GM13976 (cell line): ENCODE results near the gene ABLIM2.

Source experiments
- DNase-seq: peaks from one replicate; pipeline ENCODE4 v3.0.0; 2012; ENCODE audit warnings: low spot score
- CTCF ChIP-seq: IDR thresholded peaks from 2 replicates; pipeline ENCODE4 v1.5.1; 2012; ENCODE audit warnings: borderline replicate concordance, mild to moderate bottlenecking; ENCODE audit not compliant: insufficient read depth; ENCODE audit errors: extremely low read depth, missing control alignments, control extremely low read depth
- in situ Hi-C: fragments of 300-500 bp; cut with MboI; formaldehyde crosslinking; loops from one replicate; pipeline ENCODE4 v1.12.0; 2022; ENCODE audit warnings: low sequenced_read_pairs, mixed read lengths, inconsistent platforms; ENCODE audit not compliant: unreplicated experiment

Gene ABLIM2

GRCh38 chr4:8025668-8026067 lies 132.9 kb downstream of the ABLIM2 start:
- in situ Hi-C loops = no loop called here
- DNase-seq = no peak
- TF ChIP-seq CTCF = no peak

- TF ChIP-seq CTCF = no peak
- no peak for DNase-seq
- in situ Hi-C loops = no loop called here
Measured at GRCh38 chr4:8024073-8024786, 134.4 kb downstream of the ABLIM2 start.

GRCh38 chr4:8023696-8024033 lies 134.9 kb downstream of the ABLIM2 start:
- no peak for TF ChIP-seq CTCF
- DNase-seq = no peak
- in situ Hi-C loops = no loop called here

- in situ Hi-C loops = no loop called here
- no peak for DNase-seq
- TF ChIP-seq CTCF = no peak
Measured at GRCh38 chr4:8022767-8023695, 135.6 kb downstream of the ABLIM2 start.

- TF ChIP-seq CTCF = no peak
- in situ Hi-C loops = no loop called here
- no peak for DNase-seq
Measured at GRCh38 chr4:8021796-8022195, 136.8 kb downstream of the ABLIM2 start.

GRCh38 chr4:8019396-8020365 lies 138.9 kb downstream of the ABLIM2 start:
- no peak for TF ChIP-seq CTCF
- in situ Hi-C loops = no loop called here
- DNase-seq = no peak
